HG03060 (cell line): ENCODE data around the gene SLC5A10.

Experiments used
- ATAC-seq: cut with Tn5 transposase; IDR thresholded peaks from one replicate; pipeline ENCODE4 v1.9.1; 2021; ENCODE audit warnings: low read depth, moderate number of reproducible peaks; ENCODE audit not compliant: unreplicated experiment

The SLC5A10 gene

DNA sequence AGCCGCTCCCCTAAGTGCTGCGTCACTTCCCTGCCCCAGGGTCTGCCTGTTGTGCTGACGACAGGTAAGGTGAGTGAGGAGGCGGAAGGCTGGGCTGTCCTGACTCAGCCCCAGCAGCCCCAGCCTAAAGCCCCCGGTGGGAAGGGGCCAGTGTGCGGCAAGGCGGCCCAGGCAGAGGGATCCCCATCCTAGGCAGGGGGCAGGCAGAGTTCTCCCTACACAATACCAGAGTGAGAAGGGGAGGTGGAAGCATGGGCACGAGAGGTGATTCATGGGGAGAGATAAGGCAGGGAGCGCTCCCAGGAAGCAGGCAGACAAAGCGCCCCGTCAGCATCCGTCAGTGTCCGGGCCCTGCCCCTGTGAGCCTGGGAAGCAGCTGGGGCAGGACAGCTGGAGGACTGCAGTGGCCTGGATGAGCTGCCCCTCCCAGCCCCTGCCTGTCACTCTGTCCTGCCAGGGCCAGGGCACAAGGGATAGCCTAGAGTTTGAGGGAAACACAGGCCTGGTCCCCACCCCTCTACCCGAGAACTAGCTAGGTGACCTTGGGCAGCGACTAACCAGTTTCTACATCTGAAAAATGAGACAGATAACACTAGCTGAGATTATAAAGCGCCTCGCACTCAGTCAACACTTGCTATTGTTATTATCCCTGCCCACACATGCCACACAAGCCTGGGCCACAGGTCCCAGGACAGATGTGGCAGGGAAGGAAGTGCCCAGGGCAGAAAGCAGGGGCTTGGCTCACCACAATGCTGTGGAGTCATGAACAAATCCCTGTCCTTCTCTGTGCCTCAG is 48.8 kb downstream of the SLC5A10 start:
- no peak for ATAC-seq

DNA sequence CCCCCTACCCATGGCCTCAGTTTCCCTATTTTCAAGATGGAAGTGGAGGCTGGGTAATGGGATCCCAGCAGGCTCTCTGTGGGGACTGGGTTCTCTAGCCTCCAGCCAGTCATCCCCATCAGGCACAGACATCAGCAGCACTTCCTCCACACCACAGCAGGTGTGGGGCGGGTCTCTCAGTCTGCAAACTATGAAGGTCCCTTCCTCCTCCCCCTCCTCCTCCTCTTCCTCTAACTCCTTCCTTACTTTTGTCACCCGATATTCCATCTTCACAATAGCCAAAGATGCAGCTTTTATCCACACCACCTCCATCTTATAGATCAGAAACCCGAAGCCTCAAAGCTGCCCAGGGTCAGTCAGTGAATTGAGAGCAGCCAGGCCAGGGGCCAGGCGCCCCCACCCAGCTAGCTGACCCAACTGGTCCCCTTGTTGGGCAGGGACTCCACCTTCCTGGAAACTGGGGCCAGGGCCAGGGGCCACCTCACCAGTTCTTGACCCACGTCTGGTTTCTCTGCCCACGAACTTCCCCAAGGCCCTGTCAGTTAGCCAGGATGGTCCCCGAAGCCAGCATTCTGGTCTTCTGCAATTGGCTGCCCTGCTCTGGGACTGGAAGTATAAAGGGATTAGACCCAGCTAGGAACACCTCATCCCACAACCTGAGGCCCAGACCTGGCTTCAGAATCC is 50.1 kb downstream of the SLC5A10 start:
- ATAC-seq, result no peak

GRCh38 chr17:19002805-19003542 is 51.0 kb downstream of the SLC5A10 start:
- ATAC-seq, result no peak

DNA sequence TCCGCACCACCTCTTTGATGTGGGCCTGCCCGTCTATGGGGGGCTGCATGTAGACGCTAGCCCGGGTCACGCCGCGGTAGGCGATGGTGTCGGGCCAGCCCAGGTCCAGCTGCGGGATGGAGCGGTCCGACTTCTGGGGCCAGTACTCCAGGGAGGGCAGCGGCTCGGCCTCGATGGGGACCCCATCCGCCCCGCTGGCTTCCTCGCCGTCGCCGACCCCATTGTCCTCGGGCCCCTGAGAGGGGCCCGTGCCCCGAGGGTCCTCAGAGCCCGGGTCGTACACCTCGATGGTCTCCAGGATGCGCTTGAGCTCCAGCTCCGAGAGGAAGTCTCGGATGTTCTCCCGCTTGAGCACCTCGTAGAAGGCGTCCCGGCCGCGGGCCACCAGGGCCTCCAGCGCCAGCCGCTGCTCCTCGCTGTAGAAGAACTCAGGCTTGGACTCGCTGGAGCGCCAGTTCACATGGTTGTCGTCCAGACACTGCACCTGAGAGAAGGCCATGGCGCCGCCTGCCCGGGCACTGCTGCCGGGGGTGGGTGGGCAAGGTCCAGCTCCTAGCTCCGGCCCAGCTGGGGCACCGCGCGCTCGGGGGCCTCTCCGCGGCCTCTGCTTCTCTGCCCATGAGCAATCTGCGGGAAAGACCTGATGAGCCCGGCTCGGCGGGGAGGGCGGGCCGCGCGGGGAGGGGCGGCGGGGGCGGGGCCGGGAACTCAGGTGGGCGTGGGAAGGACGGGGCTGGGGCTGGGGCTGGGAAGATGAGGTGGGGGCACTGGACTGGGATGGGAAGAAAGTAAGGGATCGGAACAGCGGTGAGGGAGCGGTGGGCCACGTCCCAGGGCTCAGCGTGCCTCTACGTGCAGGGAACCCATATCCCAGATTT is 51.8 kb downstream of the SLC5A10 start:
- ATAC-seq, result no peak

DNA sequence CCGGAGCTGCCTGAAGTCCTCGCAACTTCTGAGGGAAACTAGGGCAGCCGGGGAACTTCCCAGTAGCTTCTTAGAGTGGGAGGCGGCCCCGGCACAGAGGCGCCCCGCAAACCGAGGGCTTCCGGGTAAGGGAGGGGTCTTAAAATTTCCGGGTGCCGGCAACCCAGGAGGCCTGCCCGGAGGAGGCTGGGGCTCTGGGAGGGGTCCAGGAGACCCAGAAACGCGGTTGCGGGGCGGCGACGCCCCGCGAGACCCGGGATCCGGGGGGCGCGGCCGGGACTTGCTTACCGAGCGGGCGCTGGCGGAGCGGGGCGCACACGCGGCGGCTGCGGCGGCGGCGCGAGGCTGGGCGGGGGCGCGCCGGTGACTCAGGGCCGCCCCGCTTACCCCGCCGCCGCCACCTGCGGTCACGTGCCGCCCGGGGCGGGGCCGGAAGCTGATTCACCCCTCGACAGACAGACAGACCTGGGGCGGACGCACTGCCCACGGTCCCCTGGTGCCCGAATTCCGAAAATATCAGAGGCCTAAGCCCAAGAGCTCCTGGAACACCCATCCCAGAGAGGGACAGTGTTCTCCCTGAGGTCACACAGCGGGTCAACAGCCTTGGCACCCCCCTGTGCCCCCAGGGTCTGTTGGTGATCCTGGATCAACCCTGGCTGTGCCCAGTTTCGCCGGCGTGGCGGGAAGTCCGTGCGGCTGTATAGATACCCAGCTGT is 52.6 kb downstream of the SLC5A10 start, which contains the start of gene FAM83G:
Gene FAM83G, minus strand, starts transcription at position 344 of the 716 bp plus-strand sequence. CDS start 723 bp downstream, outside the sequence.
- peak; percentile 46 for ATAC-seq

- no peak for ATAC-seq
Observed at GRCh38 chr17:19005137-19005773, 53.3 kb downstream of the SLC5A10 start.

- no peak for ATAC-seq
Observed at GRCh38 chr17:19005789-19006430, 53.9 kb downstream of the SLC5A10 start.

GRCh38 chr17:19006698-19007097 is 54.7 kb downstream of the SLC5A10 start:
- no peak for ATAC-seq

GRCh38 chr17:19009970-19010369 is 58.0 kb downstream of the SLC5A10 start:
- ATAC-seq, result no peak

- no peak for ATAC-seq
Observed at GRCh38 chr17:19010729-19011505, 59.0 kb downstream of the SLC5A10 start.

GRCh38 chr17:19011581-19011980 is 59.6 kb downstream of the SLC5A10 start:
- no peak for ATAC-seq

GRCh38 chr17:19012171-19013080 is 60.5 kb downstream of the SLC5A10 start:
- ATAC-seq, result no peak

DNA sequence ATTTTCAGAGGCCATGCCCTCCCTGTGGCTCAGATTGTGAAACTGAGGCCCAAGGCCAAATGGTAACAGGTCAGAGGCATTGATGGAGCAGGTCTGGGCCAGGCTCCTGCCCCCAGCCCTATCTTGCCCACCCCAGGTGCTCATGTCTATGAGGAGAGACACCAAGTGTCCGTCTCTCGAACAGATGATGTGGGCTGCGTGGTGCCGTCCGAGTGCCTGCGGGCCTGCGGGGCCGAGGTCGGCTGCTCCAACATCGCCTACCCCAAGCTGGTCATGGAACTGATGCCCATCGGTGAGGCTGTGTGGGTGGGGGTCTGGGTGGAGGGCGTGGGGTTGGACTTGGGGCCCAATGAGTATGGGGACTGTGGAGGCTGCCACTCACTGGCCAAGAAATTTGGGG is 61.3 kb downstream of the SLC5A10 start:
- no peak for ATAC-seq

GRCh38 chr17:19013806-19014627 is 62.1 kb downstream of the SLC5A10 start:
- ATAC-seq, result no peak

GRCh38 chr17:19014628-19015215 is 62.8 kb downstream of the SLC5A10 start:
- no peak for ATAC-seq

- no peak for ATAC-seq
Observed at GRCh38 chr17:19015428-19015827, 63.5 kb downstream of the SLC5A10 start.
